ENCODE results near the gene ZNF423.

GRCh38 chr16:49883076-49884014 is 27.4 kb upstream of the ZNF423 start:
- TF ChIP-seq CTCF (IDR thresholded peaks at IDR 0.05; ENCODE audit: low read depth, low read length, poor library complexity, severe bottlenecking): no peak
- TF ChIP-seq EZH2phosphoT487 (IDR thresholded peaks at IDR 0.05; ENCODE audit: borderline replicate concordance, low read length): no peak

Data from DOHH2 (cell line).